ENCODE measurements around the gene MRTFA.

Gene MRTFA

DNA sequence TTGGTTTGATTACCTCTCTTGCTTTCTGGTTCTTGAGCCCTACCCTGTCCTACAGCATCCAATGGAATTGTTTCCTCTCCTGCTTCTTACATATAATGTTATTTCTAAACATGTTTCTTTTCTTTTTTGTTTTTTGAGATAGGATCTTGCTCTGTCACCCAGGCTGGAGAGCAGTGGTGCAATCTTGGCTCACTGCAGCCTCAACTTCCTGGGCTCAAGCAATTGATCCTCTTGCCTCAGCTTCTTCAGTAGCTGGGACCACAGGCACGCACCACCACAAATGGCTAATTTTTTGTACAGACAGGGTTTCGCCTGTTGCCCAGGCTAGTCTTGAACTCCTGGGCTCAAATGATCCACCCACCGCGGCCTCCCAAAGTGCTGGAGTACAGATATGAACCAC is 160.2 kb downstream of the MRTFA start:
- no peak for DNase-seq (ENCODE audit: low read depth)

DNA sequence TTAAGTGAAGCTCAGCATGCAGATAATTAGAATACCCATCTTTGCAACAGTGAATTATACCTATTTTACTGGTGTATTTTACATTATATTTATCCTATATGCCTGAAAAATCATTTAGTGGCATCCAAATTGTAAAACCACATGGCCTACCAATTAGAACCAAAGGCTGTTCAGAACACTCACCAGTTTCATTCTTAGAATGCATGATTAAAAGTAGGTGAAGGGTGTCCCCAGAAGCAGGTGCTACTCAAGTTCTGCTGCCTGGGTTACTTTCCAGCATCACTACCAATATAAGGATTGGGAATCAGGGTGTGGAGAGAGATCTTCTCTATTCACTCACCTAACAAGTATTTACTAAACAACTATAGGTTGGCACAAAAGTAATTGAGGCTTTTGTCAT is 162.8 kb downstream of the MRTFA start:
- TF ChIP-seq, protein P1, sequence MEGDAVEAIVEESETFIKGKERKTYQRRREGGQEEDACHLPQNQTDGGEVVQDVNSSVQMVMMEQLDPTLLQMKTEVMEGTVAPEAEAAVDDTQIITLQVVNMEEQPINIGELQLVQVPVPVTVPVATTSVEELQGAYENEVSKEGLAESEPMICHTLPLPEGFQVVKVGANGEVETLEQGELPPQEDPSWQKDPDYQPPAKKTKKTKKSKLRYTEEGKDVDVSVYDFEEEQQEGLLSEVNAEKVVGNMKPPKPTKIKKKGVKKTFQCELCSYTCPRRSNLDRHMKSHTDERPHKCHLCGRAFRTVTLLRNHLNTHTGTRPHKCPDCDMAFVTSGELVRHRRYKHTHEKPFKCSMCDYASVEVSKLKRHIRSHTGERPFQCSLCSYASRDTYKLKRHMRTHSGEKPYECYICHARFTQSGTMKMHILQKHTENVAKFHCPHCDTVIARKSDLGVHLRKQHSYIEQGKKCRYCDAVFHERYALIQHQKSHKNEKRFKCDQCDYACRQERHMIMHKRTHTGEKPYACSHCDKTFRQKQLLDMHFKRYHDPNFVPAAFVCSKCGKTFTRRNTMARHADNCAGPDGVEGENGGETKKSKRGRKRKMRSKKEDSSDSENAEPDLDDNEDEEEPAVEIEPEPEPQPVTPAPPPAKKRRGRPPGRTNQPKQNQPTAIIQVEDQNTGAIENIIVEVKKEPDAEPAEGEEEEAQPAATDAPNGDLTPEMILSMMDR (conservative IDR thresholded peaks at IDR 0.05; ENCODE audit: control insufficient read depth, insufficient read depth, low read depth, low read length): no peak
- H3K4me3 ChIP-seq (ENCODE audit: control insufficient read depth, low read depth, low read length): no peak overlapping the region
- no peak for DNase-seq (ENCODE audit: low read depth)

More for the DNA sequence above, 160.2 kb downstream of the MRTFA start:
- TF ChIP-seq, protein P1 (conservative IDR thresholded peaks at IDR 0.05; ENCODE audit: control insufficient read depth, insufficient read depth, low read depth, low read length): no peak
- no peak overlapping the region for H3K4me3 ChIP-seq (ENCODE audit: control insufficient read depth, low read depth, low read length)

GRCh38 chr22:40472579-40472978 is 163.9 kb downstream of the MRTFA start:
- no peak for DNase-seq (ENCODE audit: low read depth)
- no peak overlapping the region for H3K4me3 ChIP-seq (ENCODE audit: control insufficient read depth, low read depth, low read length)
- TF ChIP-seq, protein P1 (conservative IDR thresholded peaks at IDR 0.05; ENCODE audit: control insufficient read depth, insufficient read depth, low read depth, low read length): no peak

DNA sequence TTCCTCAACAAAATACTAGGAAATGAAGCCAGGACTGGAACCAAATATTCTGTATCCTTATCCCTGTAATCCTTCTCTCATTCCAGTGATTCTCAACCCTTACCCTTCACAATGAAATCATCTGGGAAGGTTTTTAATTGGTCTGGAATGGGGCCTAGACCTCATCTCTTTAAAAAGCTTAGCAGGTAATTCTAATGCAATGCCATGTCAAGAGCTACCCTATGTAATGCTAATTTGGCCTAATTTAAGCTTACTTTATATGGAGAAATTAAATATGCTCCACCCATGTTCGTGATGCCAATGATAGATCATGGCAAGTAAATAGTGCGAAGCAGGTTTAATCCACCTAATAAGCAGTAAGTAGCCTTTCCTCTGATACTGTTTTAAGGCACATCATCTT is 164.5 kb downstream of the MRTFA start:
- DNase-seq (ENCODE audit: low read depth): no peak
- TF ChIP-seq, protein P1 (conservative IDR thresholded peaks at IDR 0.05; ENCODE audit: control insufficient read depth, insufficient read depth, low read depth, low read length): no peak
- no peak overlapping the region for H3K4me3 ChIP-seq (ENCODE audit: control insufficient read depth, low read depth, low read length)

GRCh38 chr22:40469181-40469580 is 167.3 kb downstream of the MRTFA start:
- TF ChIP-seq, protein P1 (conservative IDR thresholded peaks at IDR 0.05; ENCODE audit: control insufficient read depth, insufficient read depth, low read depth, low read length): no peak
- no peak overlapping the region for H3K4me3 ChIP-seq (ENCODE audit: control insufficient read depth, low read depth, low read length)
- DNase-seq (ENCODE audit: low read depth): no peak

DNA sequence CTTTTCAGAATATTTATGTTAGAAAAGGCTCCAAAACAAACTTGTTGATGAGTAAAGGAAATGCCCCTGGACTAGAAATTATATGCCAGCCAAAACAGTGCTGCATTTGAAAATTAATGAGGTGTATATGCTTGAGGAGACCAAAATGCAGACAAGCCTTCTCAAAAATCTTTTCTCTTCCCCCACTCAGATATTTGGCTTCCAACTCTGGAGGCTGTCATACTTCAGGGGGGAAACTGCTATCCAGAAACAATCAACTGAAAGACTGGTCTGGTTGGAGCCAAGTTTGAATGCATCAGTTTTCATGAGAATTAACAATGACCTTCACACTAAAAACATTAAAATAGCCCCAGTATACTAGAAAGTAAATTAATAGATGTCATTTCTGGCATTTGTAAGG is 167.9 kb downstream of the MRTFA start:
- no peak overlapping the region for H3K4me3 ChIP-seq (ENCODE audit: control insufficient read depth, low read depth, low read length)
- TF ChIP-seq, protein P1 (conservative IDR thresholded peaks at IDR 0.05; ENCODE audit: control insufficient read depth, insufficient read depth, low read depth, low read length): no peak
- no peak for DNase-seq (ENCODE audit: low read depth)

DNA sequence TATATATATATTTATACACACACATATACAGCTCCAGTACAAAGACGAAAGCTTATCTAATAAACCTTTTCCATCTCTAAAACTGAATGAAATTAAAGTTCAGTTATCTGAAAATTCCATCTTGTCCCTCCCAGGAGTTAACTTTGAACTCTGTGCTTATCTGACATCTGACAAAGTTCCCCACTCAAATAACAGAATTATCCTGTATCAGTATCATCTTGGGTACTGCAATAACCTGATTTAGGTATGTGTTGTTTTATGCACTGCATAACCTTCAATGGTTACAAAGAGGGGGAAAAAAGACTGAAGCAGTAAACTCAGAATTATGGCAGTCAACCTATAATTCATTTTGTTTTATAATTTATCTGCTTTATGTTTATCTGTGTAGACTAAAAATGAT is 169.5 kb downstream of the MRTFA start:
- no peak overlapping the region for H3K4me3 ChIP-seq (ENCODE audit: control insufficient read depth, low read depth, low read length)
- TF ChIP-seq, protein P1 (conservative IDR thresholded peaks at IDR 0.05; ENCODE audit: control insufficient read depth, insufficient read depth, low read depth, low read length): no peak
- no peak for DNase-seq (ENCODE audit: low read depth)
